ENCODE measurements around the gene PAX5.

Gene PAX5

GRCh38 chr9:36840898-36841536 is 193.1 kb downstream of the PAX5 start:
- in situ Hi-C loops (cut with MboI; ENCODE audit: low sequenced_read_pairs), result no loop called here

GRCh38 chr9:36839131-36839885 is 194.8 kb downstream of the PAX5 start:
- in situ Hi-C loops (cut with MboI; ENCODE audit: low sequenced_read_pairs), result no loop called here

DNA sequence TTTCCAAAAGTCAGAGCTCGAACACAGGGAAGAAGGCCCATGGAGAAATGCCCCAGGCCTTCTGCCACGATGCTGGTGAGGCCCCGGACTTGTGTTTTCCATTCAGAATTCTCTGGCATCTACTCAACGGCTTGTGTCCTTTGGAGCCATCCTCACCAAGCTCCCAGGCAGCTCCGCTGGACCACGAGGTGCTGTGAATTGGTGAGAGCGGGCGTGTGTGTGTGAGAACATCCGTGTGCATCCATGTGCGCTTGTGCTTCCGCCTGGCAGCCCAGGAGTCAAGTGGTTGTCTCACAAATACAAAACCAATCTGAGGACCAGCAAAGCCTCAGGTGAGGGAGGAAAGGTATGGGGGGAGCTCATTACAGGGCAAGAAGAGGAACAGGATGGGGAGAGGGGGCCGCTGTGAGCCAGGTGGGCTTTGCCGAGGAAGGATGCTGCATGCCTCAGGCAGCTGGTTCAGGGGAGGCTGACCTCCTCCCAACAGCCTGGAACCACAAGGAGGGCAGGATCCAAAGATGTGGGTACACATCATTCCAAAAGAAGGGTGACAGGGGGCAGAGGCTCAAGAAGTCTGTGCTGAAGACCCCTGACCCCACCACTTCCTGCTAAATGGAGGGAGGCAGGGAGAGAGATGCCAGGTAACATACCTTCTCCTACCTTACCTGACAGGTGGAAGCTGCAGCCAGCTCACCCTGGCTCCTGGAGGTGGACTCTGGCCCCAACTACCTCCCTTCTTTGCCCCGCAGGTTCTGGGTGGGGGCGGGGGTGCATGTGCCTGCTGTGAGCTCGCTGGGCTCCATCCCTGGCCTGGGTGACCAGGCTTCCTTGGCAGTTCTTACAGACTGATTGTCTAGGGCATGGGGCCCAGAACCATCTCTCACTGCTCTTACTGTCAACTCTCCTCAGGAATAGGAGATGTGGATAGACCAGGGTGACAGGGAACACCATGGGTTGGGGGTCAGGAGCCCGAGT is 196.3 kb downstream of the PAX5 start:
- in situ Hi-C loops (cut with MboI; ENCODE audit: low sequenced_read_pairs), result no loop called here

- in situ Hi-C loops (cut with MboI; ENCODE audit: low sequenced_read_pairs), result no loop called here
Measured at GRCh38 chr9:36836486-36836885, 197.6 kb downstream of the PAX5 start.

DNA sequence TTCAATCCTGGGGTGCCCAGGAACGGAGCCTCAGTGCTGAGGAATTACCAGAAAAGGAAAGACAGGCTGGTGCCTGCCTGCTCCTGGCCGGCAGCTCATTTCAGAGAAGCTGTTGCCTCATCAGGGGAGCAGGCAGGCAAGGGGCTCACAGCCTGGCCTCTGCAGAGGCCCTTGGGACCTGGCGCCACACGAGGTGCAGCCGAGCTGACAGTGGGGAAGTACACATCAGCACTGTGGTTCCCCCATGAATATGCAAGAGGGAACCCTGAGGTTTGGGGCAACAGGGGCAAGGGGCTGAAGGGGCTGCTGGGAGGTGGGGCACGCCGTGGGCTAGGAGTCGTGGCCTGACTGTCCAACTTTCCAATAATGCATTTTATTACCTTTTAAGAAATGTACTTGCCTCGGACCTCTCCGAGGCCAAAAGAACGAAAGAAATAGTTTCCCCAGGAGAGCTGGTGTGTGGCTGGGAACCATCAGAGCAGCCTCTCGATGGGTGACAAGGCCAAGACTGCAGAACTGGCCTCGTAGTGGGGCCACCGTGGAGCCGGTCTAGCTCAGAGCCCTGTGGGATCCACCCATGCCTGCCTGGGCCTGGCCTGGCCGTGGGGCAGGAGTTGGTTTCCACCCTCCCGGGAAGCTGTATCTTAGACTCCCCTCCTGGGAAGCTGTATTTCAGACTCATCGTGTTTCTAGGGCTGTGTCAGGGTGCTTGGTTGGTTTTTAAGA is 198.6 kb downstream of the PAX5 start:
- in situ Hi-C loops (cut with MboI; ENCODE audit: low sequenced_read_pairs), result no loop called here

- in situ Hi-C loops (cut with MboI; ENCODE audit: low sequenced_read_pairs), result no loop called here
Measured at GRCh38 chr9:36834736-36835135, 199.3 kb downstream of the PAX5 start.

- in situ Hi-C loops (cut with MboI; ENCODE audit: low sequenced_read_pairs), result no loop called here
Measured at GRCh38 chr9:36833954-36834353, 200.1 kb downstream of the PAX5 start.

DNA sequence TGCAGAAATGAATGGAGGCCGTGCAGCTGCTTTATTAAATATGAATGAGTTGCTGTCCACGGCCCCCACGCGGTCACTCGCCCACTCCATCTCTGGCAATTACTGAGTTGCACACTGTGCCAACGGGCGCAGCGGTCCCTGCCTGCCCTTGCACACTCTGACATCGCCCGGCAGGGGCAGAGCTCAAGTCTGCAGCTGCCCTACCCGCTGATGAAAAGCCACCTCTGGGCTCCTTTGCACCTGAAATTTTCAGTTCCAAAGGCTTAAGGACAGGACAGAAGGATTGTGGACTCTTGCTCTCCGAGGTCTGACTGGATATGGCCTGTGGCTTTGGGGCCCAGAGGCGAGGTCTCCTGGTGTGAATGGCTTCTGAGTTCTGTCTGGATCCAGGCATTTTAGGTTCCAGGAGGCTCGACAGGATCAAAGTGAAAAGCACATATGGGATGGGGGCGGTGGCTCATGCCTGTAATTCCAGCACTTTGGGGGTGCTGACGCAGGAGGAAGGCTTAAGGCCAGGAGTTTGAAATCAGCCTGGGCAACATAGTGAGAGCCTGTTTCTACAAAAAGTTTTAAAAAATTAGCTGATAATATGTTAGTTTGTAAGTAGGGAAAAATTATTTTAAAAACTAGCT is 201.8 kb downstream of the PAX5 start:
- in situ Hi-C loops (cut with MboI; ENCODE audit: low sequenced_read_pairs), result no loop called here

DNA sequence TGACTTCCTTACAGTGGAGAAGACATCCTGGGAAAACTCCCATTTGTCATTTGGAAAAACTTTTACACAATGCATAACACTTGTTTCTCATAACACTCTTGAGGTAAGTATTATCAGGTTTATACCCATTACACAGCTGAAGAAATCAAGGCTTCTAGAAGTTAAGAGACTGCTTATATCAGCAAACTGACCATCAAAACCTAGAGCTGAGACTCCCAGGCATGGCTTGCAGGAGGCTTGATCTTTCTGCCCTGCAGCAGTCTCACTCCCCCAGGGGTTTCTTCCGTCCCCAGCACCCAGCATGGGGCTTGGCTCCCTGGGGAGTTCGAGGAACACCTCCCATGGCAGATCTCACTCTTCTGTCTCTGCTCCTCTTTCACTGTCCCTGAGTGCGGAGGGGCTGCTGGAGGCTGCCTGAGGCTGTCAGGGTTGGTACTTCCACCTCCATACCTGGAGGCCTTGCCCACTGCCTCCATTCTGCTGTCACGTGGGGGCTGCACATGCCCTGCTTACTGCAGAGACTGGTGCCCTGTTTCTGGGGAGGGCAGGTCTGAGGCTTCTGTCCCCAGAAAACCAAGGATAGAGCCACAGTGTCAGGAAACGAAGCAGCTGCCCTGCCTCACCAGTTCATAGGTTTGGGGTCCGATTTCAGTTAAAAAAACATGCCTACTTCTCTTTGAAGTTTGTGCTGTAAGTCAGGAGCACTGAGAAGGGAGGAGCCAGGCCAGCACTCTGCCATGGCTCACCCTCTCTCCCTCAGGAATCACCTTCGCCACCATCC is 202.5 kb downstream of the PAX5 start:
- in situ Hi-C loops (cut with MboI; ENCODE audit: low sequenced_read_pairs), result no loop called here

DNA sequence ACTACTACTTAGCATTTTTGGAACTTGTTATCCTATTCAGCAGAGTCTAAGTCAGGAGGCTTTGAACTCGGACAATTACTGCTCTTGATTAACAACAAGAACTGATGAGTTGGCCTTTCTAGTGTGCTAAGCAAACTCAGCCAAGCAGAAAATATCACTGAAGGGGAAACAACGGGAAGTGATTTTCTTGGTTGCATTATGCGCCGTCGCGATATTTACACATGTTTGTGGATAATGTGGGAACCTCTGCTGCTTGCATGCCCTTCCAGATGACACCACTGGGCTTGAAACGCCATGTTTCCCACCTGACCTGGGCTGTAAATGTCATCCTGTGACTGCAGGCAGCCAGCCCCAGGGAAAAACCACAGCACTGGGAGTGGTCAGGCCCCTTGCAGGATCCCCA is 205.5 kb downstream of the PAX5 start:
- in situ Hi-C loops (cut with MboI; ENCODE audit: low sequenced_read_pairs), result no loop called here

- in situ Hi-C loops (cut with MboI; ENCODE audit: low sequenced_read_pairs), result no loop called here
Measured at GRCh38 chr9:36827593-36827992, 206.5 kb downstream of the PAX5 start.

DNA sequence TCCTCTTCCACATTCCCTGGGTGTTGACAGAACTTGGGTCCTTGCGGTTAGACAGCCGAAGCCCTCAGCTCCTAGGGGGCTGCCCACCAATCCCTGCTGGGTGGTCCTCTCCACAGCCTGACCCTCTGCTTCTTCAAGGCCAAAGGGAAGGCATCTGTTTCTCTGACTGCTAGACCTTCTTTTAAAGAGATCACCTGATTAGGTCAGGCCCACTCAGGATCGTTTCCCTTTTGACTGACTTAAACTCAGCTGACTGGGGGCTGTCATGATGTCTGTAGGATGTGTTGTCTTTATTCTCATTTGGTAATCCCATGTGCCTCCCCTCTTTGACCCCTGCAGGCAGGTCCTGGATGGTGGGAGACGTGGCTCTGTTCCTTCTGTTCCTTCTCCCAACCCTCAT is 207.5 kb downstream of the PAX5 start:
- in situ Hi-C loops (cut with MboI; ENCODE audit: low sequenced_read_pairs), result no loop called here

DNA sequence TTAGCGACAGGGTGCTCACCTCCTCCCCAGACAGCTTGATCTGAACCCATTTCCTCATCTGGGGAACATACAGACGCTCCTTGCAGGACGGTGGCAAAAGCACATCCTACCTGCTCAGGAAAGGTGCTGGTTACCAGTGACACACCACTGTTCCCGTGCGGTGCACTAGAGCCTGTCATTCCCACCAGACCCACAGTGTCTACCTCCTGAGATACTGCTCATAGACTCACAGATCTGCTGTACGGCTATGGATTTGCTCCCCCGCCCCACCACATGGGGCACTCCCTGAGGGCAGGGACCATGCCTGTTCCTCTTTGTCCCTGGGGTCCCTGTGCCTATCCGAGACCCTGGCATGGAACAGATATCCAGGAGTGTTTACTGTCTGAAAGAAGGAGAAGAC is 208.9 kb downstream of the PAX5 start:
- in situ Hi-C loops (cut with MboI; ENCODE audit: low sequenced_read_pairs), result no loop called here

DNA sequence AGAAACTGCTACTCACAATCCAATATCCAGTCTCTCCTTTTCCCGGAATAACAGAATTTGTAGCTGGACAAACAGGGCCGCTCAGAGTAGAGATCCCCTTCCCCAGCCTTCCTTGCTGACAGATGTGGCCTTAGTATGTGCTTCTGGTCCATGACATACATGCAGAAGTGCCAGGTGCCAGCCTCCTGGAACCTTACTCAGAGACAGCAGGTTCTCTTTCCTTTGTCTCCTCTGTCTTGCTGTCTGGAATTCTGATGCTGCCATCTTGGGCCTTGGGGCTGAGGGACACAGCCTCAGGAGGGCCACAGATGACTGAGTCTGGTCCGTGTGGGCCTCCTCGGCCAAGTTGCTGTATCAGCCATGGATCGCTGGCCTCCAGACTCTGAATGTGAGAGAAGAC is 210.1 kb downstream of the PAX5 start:
- in situ Hi-C loops (cut with MboI; ENCODE audit: low sequenced_read_pairs), result no loop called here

DNA sequence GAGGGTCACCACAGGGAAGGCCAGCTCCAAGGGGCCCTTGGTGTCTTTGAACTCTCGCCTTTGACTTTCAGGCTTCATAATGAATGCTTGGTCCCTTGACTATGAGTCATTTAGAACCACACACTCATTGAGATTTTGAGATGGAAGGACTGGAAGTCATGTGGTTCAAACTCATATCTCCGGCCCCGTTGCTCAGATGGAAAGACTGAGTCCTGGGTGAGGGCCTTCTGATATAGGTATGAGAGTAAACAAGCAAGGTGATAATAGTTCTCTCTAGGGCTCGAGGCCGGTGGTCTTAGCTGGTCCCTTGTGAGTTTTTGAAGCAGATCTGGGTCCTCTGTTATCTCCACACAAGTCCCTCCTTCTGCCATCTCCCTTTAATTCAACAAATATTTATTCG is 210.6 kb downstream of the PAX5 start:
- in situ Hi-C loops (cut with MboI; ENCODE audit: low sequenced_read_pairs), result no loop called here

- in situ Hi-C loops (cut with MboI; ENCODE audit: low sequenced_read_pairs), result no loop called here
Measured at GRCh38 chr9:36822201-36822600, 211.9 kb downstream of the PAX5 start.

DNA sequence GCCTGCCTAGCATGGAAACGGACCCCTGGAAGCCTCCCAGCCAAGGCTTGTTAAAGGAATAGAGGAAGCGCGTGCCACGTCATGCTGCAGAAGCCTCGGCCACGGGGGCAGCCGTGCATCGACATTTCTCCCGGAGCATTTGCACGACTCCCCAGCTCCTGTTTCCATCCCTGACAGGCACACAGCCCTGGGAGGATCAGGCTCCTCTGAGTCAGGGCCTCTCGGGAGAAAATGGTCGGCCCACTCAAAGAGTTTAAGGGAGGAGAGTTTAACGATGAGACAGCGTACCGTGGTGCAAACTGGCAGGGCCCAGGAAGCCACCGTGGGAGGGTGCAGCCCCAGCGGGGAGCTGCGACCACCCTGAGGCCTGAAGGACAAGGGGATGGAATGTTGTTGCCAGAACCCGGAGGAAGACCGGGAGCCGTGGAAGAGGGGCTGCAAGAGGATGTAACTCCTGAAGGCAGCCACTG is 213.6 kb downstream of the PAX5 start:
- in situ Hi-C loops (cut with MboI; ENCODE audit: low sequenced_read_pairs), result no loop called here

- in situ Hi-C loops (cut with MboI; ENCODE audit: low sequenced_read_pairs), result no loop called here
Measured at GRCh38 chr9:36818965-36819870, 214.8 kb downstream of the PAX5 start.

Data from HL-60/S4 treated with phorbol 12-myristate 13-acetate at 8.2 ng/mL for 4 days and 3 days (cell line).